IMR-90 (cell line): Measurements from ENCODE around the gene SIPA1L3. TPM values are rescaled to one million over a fixed set of nuclear protein-coding genes. Genes with fewer than 3 reads are reported as not detected.

Source experiments
- ATAC-seq: fragments of 200-7000 bp; cut with Tn5 transposase; 2 replicates; pipeline ENCODE4 v1.9.1; 2020; ENCODE audit warnings: low read depth, mild to moderate bottlenecking, moderate library complexity
- BruUV-seq: library from RNA; stranded (reverse); fragments of 400-500 nt; replicated peaks from 2 replicates; lab custom pipeline; 2021; lab: Mats Ljungman, UMichigan
- CTCF ChIA-PET: fragments of 300-600 bp; formaldehyde crosslinking; extraction: SDS; loops from one replicate; lab custom pipeline; 2021; ENCODE audit warnings: antibody characterized with exemption; lab: Yijun Ruan, JAX
- POLR2A ChIA-PET: fragments of 300-600 bp; sonication (Branson Sonifier 250); formaldehyde crosslinking; loops from one replicate; lab custom pipeline; 2022; ENCODE audit warnings: antibody characterized with exemption; ENCODE audit not compliant: unreplicated experiment; lab: Charles Lee
- DNase-seq: peaks from one replicate; pipeline ENCODE4 v3.0.0; 2013
- H2AFZ ChIP-seq: replicated peaks from 2 replicates; pipeline ENCODE3; 2013; ENCODE audit warnings: low read length, mild to moderate bottlenecking; ENCODE audit not compliant: poor library complexity
- H2AK5ac ChIP-seq: 2 replicates; pipeline ENCODE4 v1.6.1; 2013; ENCODE audit warnings: low read depth, low read length, inconsistent platforms
- H2AK9ac ChIP-seq: replicated peaks from 2 replicates; pipeline ENCODE3; 2013; ENCODE audit warnings: mild to moderate bottlenecking, low read depth, low read length, moderate library complexity; ENCODE audit not compliant: poor library complexity
- H2BK120ac ChIP-seq: 2 replicates; pipeline ENCODE4 v1.6.1; 2013; ENCODE audit warnings: low read depth, low read length, inconsistent platforms
- H2BK15ac ChIP-seq: 3 replicates; pipeline ENCODE4 v1.6.1; 2013; ENCODE audit warnings: low read depth, low read length, inconsistent platforms
- H2BK20ac ChIP-seq: 2 replicates; pipeline ENCODE4 v1.6.1; 2013; ENCODE audit warnings: low read depth, mild to moderate bottlenecking, inconsistent platforms, low read length, moderate library complexity
- H2BK5ac ChIP-seq: 2 replicates; pipeline ENCODE4 v1.6.1; 2013; ENCODE audit warnings: mild to moderate bottlenecking, low read depth, low read length, inconsistent platforms; ENCODE audit not compliant: poor library complexity, severe bottlenecking
- H3K14ac ChIP-seq: replicated peaks from 2 replicates; pipeline ENCODE4 v1.6.1; 2013; ENCODE audit warnings: low read depth, low read length, inconsistent platforms
- H3K18ac ChIP-seq: 2 replicates; pipeline ENCODE4 v1.6.1; 2013; ENCODE audit warnings: low read depth, low read length, control low read depth
- H3K23ac ChIP-seq: 2 replicates; pipeline ENCODE4 v1.6.1; 2013; ENCODE audit warnings: low read depth, low read length, inconsistent platforms
- H3K27ac ChIP-seq: 2 replicates; pipeline ENCODE4 v1.5.1; 2013; ENCODE audit warnings: mild to moderate bottlenecking, control low read depth, low read length; ENCODE audit not compliant: insufficient read depth
- H3K27me3 ChIP-seq: 2 replicates; pipeline ENCODE4 v1.6.1; 2013; ENCODE audit warnings: low read length; ENCODE audit not compliant: control insufficient read depth, insufficient read depth
- H3K36me3 ChIP-seq: 2 replicates; pipeline ENCODE4 v1.6.1; 2013; ENCODE audit warnings: low read length, mixed read lengths; ENCODE audit not compliant: control insufficient read depth, insufficient read depth
- H3K4ac ChIP-seq: 2 replicates; pipeline ENCODE4 v1.6.1; 2013; ENCODE audit warnings: low read depth, low read length, inconsistent platforms
- H3K4me1 ChIP-seq: 2 replicates; pipeline ENCODE4 v1.6.1; 2013; ENCODE audit warnings: low read length, mixed read lengths; ENCODE audit not compliant: control insufficient read depth, insufficient read depth
- H3K4me2 ChIP-seq: 2 replicates; pipeline ENCODE4 v1.6.1; 2013; ENCODE audit warnings: low read depth, mild to moderate bottlenecking, control low read depth, low read length, moderate library complexity
- H3K4me3 ChIP-seq: 2 replicates; pipeline ENCODE4 v1.5.1; 2013; ENCODE audit warnings: low read depth, mild to moderate bottlenecking, control low read depth, low read length, moderate library complexity; ENCODE audit not compliant: insufficient read depth
- H3K56ac ChIP-seq: 2 replicates; pipeline ENCODE4 v1.6.1; 2013; ENCODE audit warnings: low read length, inconsistent platforms; ENCODE audit not compliant: insufficient read depth; ENCODE audit errors: extremely low read depth
- H3K79me1 ChIP-seq, 2 experiments: 2 replicates each; pipeline ENCODE4 v1.6.1; 2013; ENCODE audit warnings: low read length in 2 of 2, inconsistent platforms in 1 of 2, low read depth in 1 of 2
- H3K9ac ChIP-seq: 2 replicates; pipeline ENCODE4 v1.6.1; 2013; ENCODE audit warnings: low read depth, low read length, control low read depth
- H3K9me1 ChIP-seq: 2 replicates; pipeline ENCODE4 v1.6.1; 2013; ENCODE audit warnings: low read length, inconsistent platforms; ENCODE audit not compliant: insufficient read depth
- H3K9me3 ChIP-seq: 2 replicates; pipeline ENCODE4 v1.6.1; 2013; ENCODE audit warnings: low read length; ENCODE audit not compliant: control insufficient read depth, insufficient read depth
- H4K20me1 ChIP-seq: 2 replicates; pipeline ENCODE4 v1.6.1; 2013; ENCODE audit warnings: low read length, inconsistent platforms; ENCODE audit not compliant: insufficient read depth
- H4K5ac ChIP-seq: 2 replicates; pipeline ENCODE4 v1.6.1; 2013; ENCODE audit warnings: mild to moderate bottlenecking, low read depth, low read length, control low read depth
- H4K8ac ChIP-seq, 2 experiments: 2 replicates each; pipeline ENCODE4 v1.6.1; 2013; ENCODE audit warnings: low read depth in 2 of 2, low read length in 2 of 2, control low read depth in 1 of 2, inconsistent platforms in 1 of 2
- H4K91ac ChIP-seq: 2 replicates; pipeline ENCODE4 v1.6.1; 2013; ENCODE audit warnings: low read depth, low read length, inconsistent platforms; ENCODE audit not compliant: insufficient read depth
- BHLHE40 ChIP-seq: fragments of 150-350 bp; IDR thresholded peaks from 2 replicates; pipeline ENCODE4 v1.6.1; 2016; ENCODE audit warnings: mild to moderate bottlenecking, low read depth, low read length
- CEBPB ChIP-seq: IDR thresholded peaks from 2 replicates; pipeline ENCODE4 v1.6.1; 2012; ENCODE audit warnings: low read depth, low read length, improper control_type of control experiment
- CHD1 ChIP-seq: IDR thresholded peaks from 2 replicates; pipeline ENCODE4 v1.6.1; 2012; ENCODE audit warnings: low read depth, low read length, improper control_type of control experiment
- FOS ChIP-seq: fragments of 150-350 bp; IDR thresholded peaks from 2 replicates; pipeline ENCODE4 v1.6.1; 2016; ENCODE audit warnings: low read depth, low read length
- MAFK ChIP-seq: IDR thresholded peaks from 2 replicates; pipeline ENCODE4 v1.6.1; 2012; ENCODE audit warnings: low read depth, low read length, improper control_type of control experiment
- MAZ ChIP-seq: IDR thresholded peaks from 2 replicates; pipeline ENCODE4 v1.6.1; 2012; ENCODE audit warnings: low read depth, mild to moderate bottlenecking, low read length, improper control_type of control experiment, moderate library complexity, borderline replicate concordance
- MXI1 ChIP-seq: IDR thresholded peaks from 2 replicates; pipeline ENCODE4 v1.6.1; 2012; ENCODE audit warnings: low read depth, mild to moderate bottlenecking, low read length, moderate library complexity, borderline replicate concordance
- NFE2L2 ChIP-seq: fragments of 150-350 bp; IDR thresholded peaks from 2 replicates; pipeline ENCODE4 v1.6.1; 2016; ENCODE audit warnings: low read depth, mild to moderate bottlenecking, low read length
- POLR2A ChIP-seq: IDR thresholded peaks from 2 replicates; pipeline ENCODE4 v1.6.1; 2012; ENCODE audit warnings: mild to moderate bottlenecking, low read depth, low read length
- RAD21 ChIP-seq: IDR thresholded peaks from 2 replicates; pipeline ENCODE4 v1.6.1; 2012; ENCODE audit warnings: low read length, improper control_type of control experiment
- RCOR1 ChIP-seq: IDR thresholded peaks from 2 replicates; pipeline ENCODE4 v1.6.1; 2012; ENCODE audit warnings: mild to moderate bottlenecking, low read length, improper control_type of control experiment; ENCODE audit not compliant: insufficient replicate concordance
- RFX5 ChIP-seq: IDR thresholded peaks from 2 replicates; pipeline ENCODE4 v1.8.0; 2012; ENCODE audit warnings: low read depth, mild to moderate bottlenecking, low read length, moderate library complexity
- SMC3 ChIP-seq: fragments of 150-350 bp; IDR thresholded peaks from 2 replicates; pipeline ENCODE4 v1.6.1; 2016; ENCODE audit warnings: low read depth, mild to moderate bottlenecking, antibody characterized with exemption, low read length, moderate library complexity
- WGBS, 2 experiments: methylation state at CpG; one replicate each; pipeline versions ENCODE4 v1.1.5 to v1.1.7; 2013; ENCODE audit warnings: missing lambda C conversion rate in 2 of 2; ENCODE audit not compliant: insufficient read length in 1 of 2; ENCODE audit errors: extremely low coverage in 2 of 2; 5-methylcytosine and 5-hydroxymethylcytosine counted together
- dilution Hi-C: fragments of 300-500 bp; cut with HindIII; formaldehyde crosslinking; loops from one replicate; pipeline ENCODE4 v1.14.3; 2018; ENCODE audit warnings: low sequenced_read_pairs; ENCODE audit not compliant: unreplicated experiment
- in situ Hi-C: fragments of 300-500 bp; cut with MboI; formaldehyde crosslinking; loops from 3 replicates; pipeline ENCODE4 v1.14.3; 2019; ENCODE audit warnings: low sequenced_read_pairs, inconsistent platforms, mixed read lengths
- intact Hi-C: fragments of 100-400 bp; cut with micrococcal nuclease; formaldehyde crosslinking; loops from 2 replicates; pipeline ENCODE4 v1.10.0; 2022
- polyA plus RNA-seq, 3 experiments: library from polyadenylated mRNA; depleted of rRNA; stranded (reverse); fragments of >200 nt; gene quantifications; 2 replicates each; pipeline ENCODE4 v1.2.3, GENCODE V29; 2012; ENCODE audit warnings: low replicate concordance in 1 of 3
- total RNA-seq: library from RNA; depleted of rRNA; stranded (reverse); fragments of >200 nt; gene quantifications from 2 replicates; pipeline ENCODE4 v1.2.3, GENCODE V29; 2012
- TF ChIP-seq, protein P1 (sequence below): fragments of 150-350 bp; IDR thresholded peaks from 2 replicates; pipeline ENCODE4 v1.6.1; 2017; ENCODE audit warnings: mild to moderate bottlenecking, antibody characterized with exemption, low read length, low read depth
- TF ChIP-seq, protein P2 (sequence below): conservative IDR thresholded peaks from 2 replicates; pipeline ENCODE4 v1.5.1; 2012; ENCODE audit warnings: mild to moderate bottlenecking, low read depth, low read length, improper control_type of control experiment
- TF ChIP-seq, protein P3 (sequence below): fragments of 150-350 bp; IDR thresholded peaks from 2 replicates; pipeline ENCODE4 v1.6.1; 2016; ENCODE audit warnings: low read depth, mild to moderate bottlenecking, low read length, moderate library complexity, borderline replicate concordance

SIPA1L3 gene
- total and polyA plus RNA-seq, 2 of the 4 experiments (the other 2 are of a cell fraction): 4.1 to 9.4 TPM

DNA sequence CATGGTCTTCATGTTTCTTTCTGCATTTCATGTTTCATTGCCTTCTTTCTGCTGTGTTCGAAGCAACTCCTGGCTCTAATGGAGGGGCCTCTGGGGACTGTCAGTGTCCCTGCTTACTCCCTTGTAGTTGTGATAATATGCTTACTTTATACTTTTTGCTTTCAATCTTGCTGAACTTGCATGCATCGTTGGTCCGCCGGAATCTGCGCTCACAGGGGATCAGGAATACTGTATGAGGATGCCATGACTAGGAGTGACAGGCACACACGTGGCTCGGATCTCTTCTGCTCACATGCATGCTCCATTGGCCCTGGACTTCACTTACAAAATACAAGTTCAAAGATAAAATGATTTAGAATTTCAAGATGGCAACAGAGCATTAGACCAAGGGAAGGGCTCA lies 108.8 kb downstream of the SIPA1L3 start:
- WGBS, 2 experiments: no CpG with 5 or more reads among the region's 7 CpGs

More for the DNA sequence above, 108.8 kb downstream of the SIPA1L3 start:
- Histone ChIP-seq H2AK5ac (no peak overlapping the region), H3K4me1 (peaks cover 6% of the 10 kb centered on the region; the same call in 1 of the 2 replicates), H4K8ac (no peak overlapping the region), H2BK20ac (no peak overlapping the region), H3K4ac (no peak overlapping the region), H2BK5ac (no peak overlapping the region), H3K27ac (no peak overlapping the region), H3K36me3 (no peaks in the 10 kb centered on the region), H3K23ac (no peak overlapping the region), H3K9me3 (no peaks in the 10 kb centered on the region), H4K20me1 (peaks cover 8% of the 10 kb centered on the region; the same call in 1 of the 2 replicates), H4K5ac (no peak overlapping the region), H3K18ac (no peak overlapping the region), H3K79me1 (peaks cover 38 to 91% of the 10 kb centered on the region in 2 experiments), H2BK15ac (no peak overlapping the region), H2AK9ac (no peak overlapping the region), H3K56ac (no peak overlapping the region), H3K14ac (no peak overlapping the region), H3K4me2 (no peak overlapping the region), H4K91ac (no peak overlapping the region), H3K9ac (no peak overlapping the region), H3K4me3 (no peak overlapping the region), H3K9me1 (peaks cover 33% of the 10 kb centered on the region), H2BK120ac (no peak overlapping the region), H2AFZ (no peak overlapping the region), H3K27me3 (no peaks in the 10 kb centered on the region)
- in situ Hi-C loops (no loop called here), dilution Hi-C loops (no loop called here), intact Hi-C loops (no loop called here)
- no peak for DNase-seq
- BruUV-seq: no TSS peak
- TF ChIP-seq, protein P1, sequence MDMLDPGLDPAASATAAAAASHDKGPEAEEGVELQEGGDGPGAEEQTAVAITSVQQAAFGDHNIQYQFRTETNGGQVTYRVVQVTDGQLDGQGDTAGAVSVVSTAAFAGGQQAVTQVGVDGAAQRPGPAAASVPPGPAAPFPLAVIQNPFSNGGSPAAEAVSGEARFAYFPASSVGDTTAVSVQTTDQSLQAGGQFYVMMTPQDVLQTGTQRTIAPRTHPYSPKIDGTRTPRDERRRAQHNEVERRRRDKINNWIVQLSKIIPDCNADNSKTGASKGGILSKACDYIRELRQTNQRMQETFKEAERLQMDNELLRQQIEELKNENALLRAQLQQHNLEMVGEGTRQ: no peak
- TF ChIP-seq MXI1 (no peak), BHLHE40 (no peak), MAZ (no peak), SMC3 (no peak), RCOR1 (no peak), FOS (no peak), RFX5 (no peak), NFE2L2 (no peak), RAD21 (no peak), CEBPB (no peak), CHD1 (no peak), MAFK (no peak), POLR2A (no peak)
- TF ChIP-seq, protein P2, sequence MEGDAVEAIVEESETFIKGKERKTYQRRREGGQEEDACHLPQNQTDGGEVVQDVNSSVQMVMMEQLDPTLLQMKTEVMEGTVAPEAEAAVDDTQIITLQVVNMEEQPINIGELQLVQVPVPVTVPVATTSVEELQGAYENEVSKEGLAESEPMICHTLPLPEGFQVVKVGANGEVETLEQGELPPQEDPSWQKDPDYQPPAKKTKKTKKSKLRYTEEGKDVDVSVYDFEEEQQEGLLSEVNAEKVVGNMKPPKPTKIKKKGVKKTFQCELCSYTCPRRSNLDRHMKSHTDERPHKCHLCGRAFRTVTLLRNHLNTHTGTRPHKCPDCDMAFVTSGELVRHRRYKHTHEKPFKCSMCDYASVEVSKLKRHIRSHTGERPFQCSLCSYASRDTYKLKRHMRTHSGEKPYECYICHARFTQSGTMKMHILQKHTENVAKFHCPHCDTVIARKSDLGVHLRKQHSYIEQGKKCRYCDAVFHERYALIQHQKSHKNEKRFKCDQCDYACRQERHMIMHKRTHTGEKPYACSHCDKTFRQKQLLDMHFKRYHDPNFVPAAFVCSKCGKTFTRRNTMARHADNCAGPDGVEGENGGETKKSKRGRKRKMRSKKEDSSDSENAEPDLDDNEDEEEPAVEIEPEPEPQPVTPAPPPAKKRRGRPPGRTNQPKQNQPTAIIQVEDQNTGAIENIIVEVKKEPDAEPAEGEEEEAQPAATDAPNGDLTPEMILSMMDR: no peak
- TF ChIP-seq, protein P3, sequence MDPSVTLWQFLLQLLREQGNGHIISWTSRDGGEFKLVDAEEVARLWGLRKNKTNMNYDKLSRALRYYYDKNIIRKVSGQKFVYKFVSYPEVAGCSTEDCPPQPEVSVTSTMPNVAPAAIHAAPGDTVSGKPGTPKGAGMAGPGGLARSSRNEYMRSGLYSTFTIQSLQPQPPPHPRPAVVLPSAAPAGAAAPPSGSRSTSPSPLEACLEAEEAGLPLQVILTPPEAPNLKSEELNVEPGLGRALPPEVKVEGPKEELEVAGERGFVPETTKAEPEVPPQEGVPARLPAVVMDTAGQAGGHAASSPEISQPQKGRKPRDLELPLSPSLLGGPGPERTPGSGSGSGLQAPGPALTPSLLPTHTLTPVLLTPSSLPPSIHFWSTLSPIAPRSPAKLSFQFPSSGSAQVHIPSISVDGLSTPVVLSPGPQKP: no peak
- CTCF ChIA-PET: no interaction called here
- no peak for ATAC-seq
- POLR2A ChIA-PET: no interaction called here
